H9 (cell line): ENCODE measurements around the gene DIMT1. TPM values are rescaled to one million over a fixed set of nuclear protein-coding genes. Genes with fewer than 3 reads are reported as not detected.

Experiments
- DNase-seq: peaks from one replicate; pipeline ENCODE4 v3.0.0-alpha.2; 2017
- H2AFZ ChIP-seq: one replicate; pipeline ENCODE4 v1.6.1; 2013; ENCODE audit warnings: mild to moderate bottlenecking, low read length, control low read depth, moderate library complexity
- H2AK5ac ChIP-seq: 2 replicates; pipeline ENCODE4 v1.6.1; 2013; ENCODE audit warnings: low read length, control low read depth, mixed read lengths; ENCODE audit not compliant: insufficient read length
- H2BK120ac ChIP-seq: one replicate; pipeline ENCODE4 v1.6.1; 2013; ENCODE audit warnings: low read depth, mild to moderate bottlenecking, low read length, control low read depth, inconsistent platforms; ENCODE audit not compliant: poor library complexity, severe bottlenecking
- H2BK12ac ChIP-seq: 2 replicates; pipeline ENCODE4 v1.6.1; 2013; ENCODE audit warnings: low read length, control low read depth, mixed read lengths, low read depth; ENCODE audit not compliant: insufficient read length
- H2BK15ac ChIP-seq: 2 replicates; pipeline ENCODE4 v1.6.1; 2013; ENCODE audit warnings: low read depth, low read length, control low read depth
- H2BK20ac ChIP-seq: one replicate; pipeline ENCODE4 v1.6.1; 2013; ENCODE audit warnings: low read depth, mild to moderate bottlenecking, low read length, control low read depth, inconsistent platforms; ENCODE audit not compliant: poor library complexity, severe bottlenecking
- H2BK5ac ChIP-seq: 2 replicates; pipeline ENCODE4 v1.6.1; 2013; ENCODE audit warnings: low read length, control low read depth, mixed read lengths; ENCODE audit not compliant: insufficient read length
- H3K14ac ChIP-seq: 2 replicates; pipeline ENCODE4 v1.6.1; 2013; ENCODE audit warnings: low read length, control low read depth; ENCODE audit not compliant: insufficient read depth
- H3K18ac ChIP-seq: 2 replicates; pipeline ENCODE4 v1.6.1; 2013; ENCODE audit warnings: low read depth, mild to moderate bottlenecking, mixed read lengths, low read length, control low read depth; ENCODE audit not compliant: insufficient read length
- H3K23ac ChIP-seq: 2 replicates; pipeline ENCODE4 v1.6.1; 2013; ENCODE audit warnings: low read length, control low read depth, mixed read lengths, low read depth; ENCODE audit not compliant: insufficient read length
- H3K23me2 ChIP-seq: 2 replicates; pipeline ENCODE4 v1.6.1; 2013; ENCODE audit warnings: low read depth, mild to moderate bottlenecking, mixed read lengths, low read length, control low read depth; ENCODE audit not compliant: insufficient read length, poor library complexity, severe bottlenecking
- H3K27ac ChIP-seq: 2 replicates; pipeline ENCODE4 v1.5.1; 2013; ENCODE audit warnings: low read length, control low read depth, mixed read lengths, low read depth; ENCODE audit not compliant: insufficient read length
- H3K27me3 ChIP-seq: 2 replicates; pipeline ENCODE4 v1.6.1; 2013; ENCODE audit warnings: low read length, control low read depth, inconsistent platforms; ENCODE audit not compliant: insufficient read depth
- H3K4ac ChIP-seq: 2 replicates; pipeline ENCODE4 v1.6.1; 2013; ENCODE audit warnings: low read depth, mild to moderate bottlenecking, control low read depth, inconsistent platforms, low read length, moderate library complexity
- H3K4me1 ChIP-seq: 2 replicates; pipeline ENCODE4 v1.6.1; 2013; ENCODE audit warnings: low read length, control low read depth, inconsistent platforms; ENCODE audit not compliant: insufficient read depth
- H3K4me2 ChIP-seq: 2 replicates; pipeline ENCODE4 v1.6.1; 2013; ENCODE audit warnings: low read length, control low read depth, mixed read lengths; ENCODE audit not compliant: insufficient read length, insufficient read depth
- H3K56ac ChIP-seq: 2 replicates; pipeline ENCODE4 v1.6.1; 2013; ENCODE audit warnings: low read depth, mild to moderate bottlenecking, mixed read lengths, low read length, control low read depth; ENCODE audit not compliant: insufficient read length
- H3K79me1 ChIP-seq: 2 replicates; pipeline ENCODE4 v1.6.1; 2013; ENCODE audit warnings: low read depth, mild to moderate bottlenecking, moderate library complexity, low read length, control low read depth, inconsistent platforms; ENCODE audit not compliant: insufficient read depth, poor library complexity, severe bottlenecking
- H3K79me2 ChIP-seq: 2 replicates; pipeline ENCODE4 v1.6.1; 2013; ENCODE audit warnings: low read length, control low read depth, inconsistent platforms; ENCODE audit not compliant: insufficient read depth
- H3K9ac ChIP-seq: 2 replicates; pipeline ENCODE4 v1.6.1; 2013; ENCODE audit warnings: low read length, control low read depth, mixed read lengths; ENCODE audit not compliant: insufficient read length; ENCODE audit errors: extremely low read depth
- H3K9me3 ChIP-seq: one replicate; pipeline ENCODE4 v1.6.1; 2013; ENCODE audit warnings: low read depth, low read length, inconsistent platforms; ENCODE audit not compliant: control insufficient read depth
- H3T11ph ChIP-seq: one replicate; pipeline ENCODE4 v1.6.1; 2013; ENCODE audit warnings: mild to moderate bottlenecking, low read length, control low read depth, inconsistent platforms
- H4K20me1 ChIP-seq: one replicate; pipeline ENCODE4 v1.6.1; 2013; ENCODE audit not compliant: control insufficient read depth, insufficient read length, insufficient read depth
- H4K5ac ChIP-seq: 2 replicates; pipeline ENCODE4 v1.6.1; 2013; ENCODE audit warnings: low read depth, mild to moderate bottlenecking, mixed read lengths, low read length, control low read depth; ENCODE audit not compliant: insufficient read length
- H4K8ac ChIP-seq: replicated peaks from 2 replicates; pipeline ENCODE4 v1.6.1; 2013; ENCODE audit warnings: low read length, control low read depth, mixed read lengths, low read depth; ENCODE audit not compliant: insufficient read length
- H4K91ac ChIP-seq: 2 replicates; pipeline ENCODE4 v1.6.1; 2013; ENCODE audit warnings: low read depth, mild to moderate bottlenecking, moderate library complexity, mixed read lengths, low read length, control low read depth; ENCODE audit not compliant: insufficient read length
- H3K27ac Mint-ChIP-seq, 3 experiments: 2 replicates in 2 of 3; 3 replicates in 1 of 3; pipeline ENCODE4 v1.8.0; 2020 to 2021; ENCODE audit warnings: mixed read lengths in 3 of 3, mild to moderate bottlenecking in 1 of 3, moderate library complexity in 1 of 3
- H3K27me3 Mint-ChIP-seq: 2 replicates; pipeline ENCODE4 v1.8.0; 2021; ENCODE audit warnings: low read depth, mild to moderate bottlenecking, moderate library complexity, mixed read lengths
- H3K36me3 Mint-ChIP-seq, 3 experiments: 2 replicates in 2 of 3; 3 replicates in 1 of 3; pipeline ENCODE4 v1.8.0; 2020 to 2021; ENCODE audit warnings: low read depth in 3 of 3, mixed read lengths in 3 of 3; ENCODE audit not compliant: insufficient read depth in 1 of 3
- H3K4me1 Mint-ChIP-seq, 2 experiments: 2 replicates each; pipeline ENCODE4 v1.8.0; 2020; ENCODE audit warnings: mixed read lengths in 2 of 2
- H3K4me3 Mint-ChIP-seq, 2 experiments: 2 replicates in 1 of 2; 3 replicates in 1 of 2; pipeline ENCODE4 v1.8.0; 2020 to 2021; ENCODE audit warnings: mild to moderate bottlenecking in 2 of 2, mixed read lengths in 2 of 2, moderate library complexity in 1 of 2
- H3K9me3 Mint-ChIP-seq, 2 experiments: 2 replicates in 1 of 2; 3 replicates in 1 of 2; pipeline ENCODE4 v1.8.0; 2020; ENCODE audit warnings: mild to moderate bottlenecking in 2 of 2, mixed read lengths in 2 of 2, moderate library complexity in 1 of 2
- CTCF ChIP-seq: fragments of 200-600 bp; sonication (generic); conservative IDR thresholded peaks from 3 replicates; pipeline ENCODE4 v1.8.0; 2021; ENCODE audit warnings: antibody characterized with exemption, mild to moderate bottlenecking
- WGBS: extraction: QIAGEN DNeasy Blood & Tissue Kit; methylation state at CpG from one replicate; pipeline ENCODE4 v1.1.7; 2013; ENCODE audit warnings: missing lambda C conversion rate, low lambda C conversion rate, mixed read lengths; ENCODE audit not compliant: insufficient read length; ENCODE audit errors: extremely low coverage; 5-methylcytosine and 5-hydroxymethylcytosine counted together
- total RNA-seq: library from RNA; stranded (reverse); gene quantifications from 2 replicates; pipeline ENCODE4 v1.2.1, GENCODE V29; 2021

DIMT1 gene
- total RNA-seq, 1 experiment from 2014 or later: 36.0 TPM

- DNase-seq: no peak
- Histone ChIP-seq H3K23me2 (no peaks in the 10 kb centered on the region), H3K18ac (no peak overlapping the region), H4K91ac (no peak overlapping the region), H2BK120ac (no peak overlapping the region), H3K23ac (no peak overlapping the region), H3K14ac (no peak overlapping the region), H3K79me2 (no peaks in the 10 kb centered on the region; the same call in 1 of the 2 replicates), H3K4me2 (no peak overlapping the region), H2BK15ac (no peak overlapping the region), H2AK5ac (no peak overlapping the region), H3K4ac (no peak overlapping the region), H2BK20ac (no peak overlapping the region), H3K27me3 (no peaks in the 10 kb centered on the region), H3K4me1 (no peaks in the 10 kb centered on the region), H2AFZ (no peak overlapping the region), H3T11ph (no peak overlapping the region), H3K9ac (no peak overlapping the region), H3K9me3 (no peaks in the 10 kb centered on the region), H4K5ac (no peak overlapping the region), H3K56ac (no peak overlapping the region), H3K79me1 (no peaks in the 10 kb centered on the region), H4K20me1 (no peaks in the 10 kb centered on the region), H3K27ac (no peak overlapping the region), H4K8ac (no peak overlapping the region), H2BK5ac (no peak overlapping the region), H2BK12ac (no peak overlapping the region)
- H3K27me3 Mint-ChIP-seq: no peaks in the 10 kb centered on the region
- no peak overlapping the region for H3K27ac Mint-ChIP-seq
- WGBS: no CpG with 5 or more reads among the region's 2 CpGs
- no peak for TF ChIP-seq CTCF
- no peaks in the 10 kb centered on the region for H3K9me3 Mint-ChIP-seq
- H3K4me3 Mint-ChIP-seq: no peak overlapping the region
- H3K36me3 Mint-ChIP-seq: peaks cover 11 to 39% (median 23%) of the 10 kb centered on the region in 3 experiments; a peak in 6 of 7 replicates
- no peaks in the 10 kb centered on the region for H3K4me1 Mint-ChIP-seq
These were observed 46.6 kb upstream of the DIMT1 start for GRCh38 chr5:62450259-62450658.
